Measurements from ENCODE around the gene RAD51B.

Gene RAD51B

GRCh38 chr14:67940486-67941455 is 121.2 kb downstream of the RAD51B start:
- no peak overlapping the region for H3K4me3 ChIP-seq (ENCODE audit: control insufficient read depth, low read depth, low read length)
- peak; percentile 98 for DNase-seq (ENCODE audit: low read depth)
- TF ChIP-seq CTCF (conservative IDR thresholded peaks at IDR 0.05; ENCODE audit: control insufficient read depth, insufficient read depth, low read depth, low read length), result no peak

GRCh38 chr14:67941456-67942018 is 122.0 kb downstream of the RAD51B start:
- no peak overlapping the region for H3K4me3 ChIP-seq (ENCODE audit: control insufficient read depth, low read depth, low read length)
- peak; percentile 61 for DNase-seq (ENCODE audit: low read depth)
- TF ChIP-seq CTCF (conservative IDR thresholded peaks at IDR 0.05; ENCODE audit: control insufficient read depth, insufficient read depth, low read depth, low read length), result no peak

GRCh38 chr14:67942080-67942710 is 122.6 kb downstream of the RAD51B start:
- DNase-seq (ENCODE audit: low read depth), result peak; percentile 75
- no peak overlapping the region for H3K4me3 ChIP-seq (ENCODE audit: control insufficient read depth, low read depth, low read length)
- no peak for TF ChIP-seq CTCF (conservative IDR thresholded peaks at IDR 0.05; ENCODE audit: control insufficient read depth, insufficient read depth, low read depth, low read length)

- no peak overlapping the region for H3K4me3 ChIP-seq (ENCODE audit: control insufficient read depth, low read depth, low read length)
- TF ChIP-seq CTCF (conservative IDR thresholded peaks at IDR 0.05; ENCODE audit: control insufficient read depth, insufficient read depth, low read depth, low read length), result peak; percentile 69
- peak; percentile 88 for DNase-seq (ENCODE audit: low read depth)
Observed at GRCh38 chr14:67943947-67944346, 124.4 kb downstream of the RAD51B start.

GRCh38 chr14:67944605-67945004 is 125.0 kb downstream of the RAD51B start:
- TF ChIP-seq CTCF (conservative IDR thresholded peaks at IDR 0.05; ENCODE audit: control insufficient read depth, insufficient read depth, low read depth, low read length), result no peak
- DNase-seq (ENCODE audit: low read depth), result no peak
- no peak overlapping the region for H3K4me3 ChIP-seq (ENCODE audit: control insufficient read depth, low read depth, low read length)

GRCh38 chr14:67949771-67950170 is 130.2 kb downstream of the RAD51B start:
- no peak for DNase-seq (ENCODE audit: low read depth)
- H3K4me3 ChIP-seq (ENCODE audit: control insufficient read depth, low read depth, low read length), result no peak overlapping the region
- no peak for TF ChIP-seq CTCF (conservative IDR thresholded peaks at IDR 0.05; ENCODE audit: control insufficient read depth, insufficient read depth, low read depth, low read length)

Measured in fibroblast of mammary gland (primary cell).